ENCODE measurements around the gene AP4E1.
"Not testable (repeated sequence)": the region's sequence is repeated elsewhere in the genome, so short reads cannot be mapped to it uniquely, and the experiment has no call there.

Gene AP4E1

DNA sequence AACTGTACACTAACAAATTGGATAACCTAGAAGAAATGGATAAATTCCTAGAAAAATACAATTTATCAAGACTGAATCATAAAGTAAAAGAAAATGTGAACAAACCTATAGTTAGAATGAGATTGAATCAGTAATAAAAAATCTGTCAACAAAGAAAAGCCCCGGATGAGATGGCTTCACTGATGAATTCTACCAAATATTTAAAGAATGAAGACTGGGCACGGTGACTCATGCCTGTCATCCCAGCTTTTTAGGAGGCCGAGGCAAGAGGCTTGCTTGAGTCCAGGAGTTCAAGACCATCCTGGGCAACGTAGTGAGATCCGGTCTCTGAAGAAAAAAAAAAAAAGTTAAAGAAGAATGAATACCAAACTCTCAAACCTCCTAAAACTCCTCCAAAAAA, 17.7 kb upstream of the AP4E1 start:
- DNase-seq, result no peak

DNA sequence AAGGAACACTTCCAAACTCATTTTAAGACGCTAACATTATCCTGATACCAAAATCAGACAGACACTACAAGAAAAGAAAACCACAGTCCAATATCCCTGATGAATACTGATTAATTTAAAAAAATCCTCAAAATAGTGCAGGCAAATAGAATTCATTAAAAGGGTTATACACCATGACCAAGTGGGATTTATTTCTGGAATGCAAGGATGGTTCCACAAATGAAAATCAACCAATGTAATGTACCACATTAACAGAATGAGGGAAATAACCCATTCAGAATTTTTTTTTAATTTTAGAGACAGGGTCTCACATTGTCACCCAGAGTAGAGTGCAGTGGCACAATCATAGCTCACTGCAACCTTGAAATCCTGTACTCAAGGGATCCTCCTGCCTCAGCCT, 17.3 kb upstream of the AP4E1 start:
- DNase-seq, result no peak

GRCh38 chr15:50893976-50894375, 14.5 kb upstream of the AP4E1 start:
- no peak for DNase-seq

- not testable (repeated sequence) for DNase-seq
These were observed 7.1 kb upstream of the AP4E1 start for GRCh38 chr15:50901390-50901789.

DNA sequence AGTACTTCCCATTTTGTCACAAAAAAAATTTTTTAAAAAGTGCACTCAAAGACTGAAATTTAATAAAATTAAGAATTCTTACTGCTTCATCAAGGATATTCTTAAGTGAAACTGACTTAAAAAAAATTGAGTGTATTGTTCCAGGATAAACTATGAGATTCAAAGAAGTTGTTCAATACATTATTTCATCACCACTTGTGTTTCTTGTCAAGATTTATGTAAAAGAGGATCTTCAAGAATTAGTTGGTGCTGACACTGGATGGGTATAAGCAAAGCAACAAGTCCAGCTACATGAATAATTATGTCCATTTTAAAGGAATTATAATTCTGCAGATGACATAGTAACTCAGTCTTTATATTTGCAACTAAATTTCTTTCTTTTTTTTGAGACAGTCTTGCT, 4.3 kb upstream of the AP4E1 start:
- no peak for DNase-seq

- no peak for DNase-seq
These were observed 3.4 kb upstream of the AP4E1 start for GRCh38 chr15:50905055-50905454.

DNA sequence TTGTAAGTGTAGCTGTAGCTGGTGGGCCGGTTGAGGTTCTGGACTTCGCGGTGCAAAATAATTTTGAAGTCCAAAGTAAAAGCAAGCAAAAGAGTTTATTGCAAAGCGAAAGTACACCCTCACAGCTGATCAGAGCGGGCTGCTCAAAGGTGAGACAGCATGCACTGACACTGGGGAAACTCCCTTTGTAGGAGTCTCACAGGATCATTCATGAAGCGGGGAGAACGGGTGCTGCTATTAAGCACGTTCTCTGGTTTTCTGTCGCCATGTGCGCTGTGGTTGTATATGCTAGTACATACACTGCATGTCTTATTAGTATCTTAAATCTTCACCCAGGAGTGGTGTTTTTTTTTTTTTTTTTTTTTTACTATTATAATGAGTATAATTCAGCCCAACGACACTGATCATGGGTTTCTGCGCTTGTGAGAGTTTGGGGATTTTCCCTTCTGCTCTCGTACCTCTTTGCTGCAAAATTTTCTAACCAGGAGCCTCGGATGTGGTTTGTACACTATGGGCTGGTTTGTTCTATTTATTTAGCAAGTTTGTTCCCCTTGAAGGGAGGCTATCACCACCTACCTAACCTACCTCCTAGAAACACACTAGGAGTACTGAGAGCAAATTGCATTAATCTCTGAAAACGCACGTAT, 1.4 kb upstream of the AP4E1 start:
- no peak for DNase-seq

- DNase-seq, result no peak
These were observed 778 bp upstream of the AP4E1 start for GRCh38 chr15:50907601-50908208.

DNA sequence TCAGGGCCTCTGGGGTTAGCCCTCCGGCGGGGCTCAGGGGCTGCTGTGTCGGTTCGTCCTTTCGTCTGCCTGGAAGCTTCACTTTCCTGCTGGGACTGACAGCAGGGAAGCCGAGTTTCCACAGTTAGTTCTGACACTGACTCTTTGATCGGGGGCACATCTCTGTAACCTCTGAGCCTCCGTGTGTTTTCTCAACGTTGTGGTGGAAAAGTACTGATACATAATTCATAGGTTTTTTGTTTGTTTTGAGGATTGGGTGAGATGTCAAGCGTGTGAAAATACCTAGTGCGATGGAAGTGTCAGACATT, 481 bp downstream of the AP4E1 start:
- DNase-seq, result no peak

GRCh38 chr15:50910426-50910795, 1.9 kb downstream of the AP4E1 start:
- DNase-seq, result not testable (repeated sequence)

- DNase-seq, result no peak
These were observed 2.5 kb downstream of the AP4E1 start for GRCh38 chr15:50911001-50911400.

- DNase-seq, result no peak
These were observed 3.1 kb downstream of the AP4E1 start for GRCh38 chr15:50911621-50912020.

DNA sequence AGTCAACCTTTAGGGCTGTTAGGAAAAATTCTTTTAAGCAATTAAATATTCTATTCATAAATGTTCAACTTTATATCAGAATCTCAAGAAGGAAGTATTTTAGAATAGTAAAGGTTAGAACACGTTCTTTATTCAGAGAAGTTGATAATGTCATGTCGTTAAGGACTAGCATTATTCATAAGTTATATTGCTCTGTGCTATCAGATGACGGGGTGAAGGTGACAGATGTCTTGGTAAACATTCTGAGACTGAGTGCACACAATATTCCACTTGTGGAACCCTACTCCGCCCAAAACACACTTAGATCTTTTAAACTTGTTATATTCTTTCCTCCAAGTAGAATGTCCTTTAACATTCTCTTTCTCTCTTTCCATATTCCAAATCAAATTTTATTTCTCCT, 7.9 kb downstream of the AP4E1 start:
- no peak for DNase-seq

GRCh38 chr15:50919359-50919758, 10.9 kb downstream of the AP4E1 start:
- not testable (repeated sequence) for DNase-seq

- DNase-seq, result no peak
These were observed 16.8 kb downstream of the AP4E1 start for GRCh38 chr15:50925281-50925680.

DNA sequence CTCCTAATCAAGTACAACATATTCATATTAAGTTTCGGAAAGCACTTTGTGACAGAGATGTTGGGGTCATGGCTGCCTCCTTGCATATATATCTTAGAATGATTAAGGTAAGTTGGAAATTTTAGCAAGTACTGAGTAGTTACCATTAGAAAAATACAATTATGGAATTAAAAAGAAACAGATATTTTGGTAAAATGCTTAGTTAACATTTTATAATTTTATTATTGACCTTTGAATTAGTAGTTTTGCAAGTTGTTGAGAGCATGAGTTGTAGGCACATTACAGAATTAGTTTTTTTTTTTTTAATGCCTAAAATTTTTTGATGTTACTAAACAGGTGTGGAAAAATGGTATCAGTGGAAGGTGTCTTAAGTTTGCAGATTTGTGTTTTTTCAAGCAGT, 20.6 kb downstream of the AP4E1 start:
- no peak for DNase-seq

GRCh38 chr15:50930792-50931191, 22.3 kb downstream of the AP4E1 start:
- no peak for DNase-seq

GRCh38 chr15:50933341-50933740, 24.9 kb downstream of the AP4E1 start:
- no peak for DNase-seq

- no peak for DNase-seq
These were observed 30.0 kb downstream of the AP4E1 start for GRCh38 chr15:50938525-50938924.

DNA sequence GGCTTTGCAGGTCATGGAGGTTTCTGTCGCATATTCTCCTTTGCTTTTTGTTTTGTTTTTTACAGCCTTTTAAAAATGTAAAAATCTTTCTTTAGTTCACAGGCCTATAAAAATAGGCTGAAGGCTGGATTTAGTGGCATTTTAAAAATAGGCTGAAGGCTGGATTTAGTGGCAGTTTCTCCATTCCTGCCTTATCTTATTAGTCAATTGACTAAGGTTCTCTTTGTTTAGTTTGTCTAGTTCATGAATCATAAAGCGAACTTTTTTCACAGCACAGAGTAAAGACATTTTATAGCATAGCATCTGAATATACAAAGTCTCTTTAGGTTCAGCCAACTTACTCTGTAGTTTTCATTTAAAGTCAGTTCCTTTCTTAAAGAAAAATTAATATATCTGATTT, 31.4 kb downstream of the AP4E1 start:
- no peak for DNase-seq

DNA sequence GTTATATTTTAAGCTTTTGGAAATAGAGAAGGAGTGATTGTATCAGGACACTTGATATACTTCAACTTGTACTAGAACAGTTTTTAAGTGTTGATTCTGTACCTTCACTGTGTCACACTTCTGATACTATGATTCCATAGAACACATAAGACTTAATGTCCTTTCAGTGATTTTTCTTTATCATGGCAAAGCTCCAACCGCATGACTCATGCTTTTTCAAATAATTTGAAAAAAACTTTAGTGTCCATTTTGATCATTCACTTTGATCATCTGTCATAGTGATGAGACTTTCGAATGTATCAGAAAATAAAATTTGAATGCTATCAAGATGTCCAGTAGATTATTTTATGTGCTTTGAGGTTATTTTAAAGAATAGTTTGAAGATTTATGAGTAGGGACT, 32.0 kb downstream of the AP4E1 start:
- DNase-seq, result no peak

DNA sequence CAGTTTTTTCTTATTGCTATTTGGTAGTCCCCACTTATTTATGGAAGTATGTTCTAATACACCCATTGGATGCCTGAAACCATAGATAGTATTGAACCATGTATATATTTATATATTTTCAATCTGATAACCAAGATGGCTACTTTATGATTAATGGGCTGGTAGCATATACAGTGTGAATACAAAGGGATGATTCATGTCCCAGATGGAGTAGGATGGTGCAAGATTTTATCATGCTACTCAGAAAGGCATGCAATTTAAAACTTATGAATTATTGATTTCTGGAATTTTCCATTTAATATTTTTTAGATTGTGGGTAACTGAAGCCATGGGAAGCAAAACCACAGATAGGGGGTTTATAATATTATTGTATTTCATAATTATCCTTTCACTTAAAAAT, 35.2 kb downstream of the AP4E1 start:
- no peak for DNase-seq

GRCh38 chr15:50944672-50945071, 36.2 kb downstream of the AP4E1 start:
- DNase-seq, result no peak

DNA sequence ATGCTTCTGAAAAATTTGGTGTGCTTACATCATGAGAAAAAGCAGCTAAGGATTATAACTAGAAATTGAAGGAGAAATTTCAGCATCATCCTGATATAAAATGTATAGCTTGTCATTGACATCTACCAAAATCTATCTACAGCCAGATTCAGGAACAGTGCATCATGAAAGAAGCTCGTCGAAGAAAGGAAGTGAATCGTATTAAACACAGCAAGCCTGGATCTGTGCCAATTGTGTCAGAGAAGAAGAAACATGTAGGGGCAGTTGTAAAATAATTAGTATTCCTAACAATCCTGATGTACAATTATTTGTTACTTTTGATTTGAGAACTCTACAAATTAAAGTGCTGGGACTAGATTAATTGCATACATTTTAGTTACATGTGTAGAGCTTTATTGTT, 37.2 kb downstream of the AP4E1 start:
- DNase-seq, result no peak

- DNase-seq, result not testable (repeated sequence)
These were observed 42.3 kb downstream of the AP4E1 start for GRCh38 chr15:50950745-50951144.

DNA sequence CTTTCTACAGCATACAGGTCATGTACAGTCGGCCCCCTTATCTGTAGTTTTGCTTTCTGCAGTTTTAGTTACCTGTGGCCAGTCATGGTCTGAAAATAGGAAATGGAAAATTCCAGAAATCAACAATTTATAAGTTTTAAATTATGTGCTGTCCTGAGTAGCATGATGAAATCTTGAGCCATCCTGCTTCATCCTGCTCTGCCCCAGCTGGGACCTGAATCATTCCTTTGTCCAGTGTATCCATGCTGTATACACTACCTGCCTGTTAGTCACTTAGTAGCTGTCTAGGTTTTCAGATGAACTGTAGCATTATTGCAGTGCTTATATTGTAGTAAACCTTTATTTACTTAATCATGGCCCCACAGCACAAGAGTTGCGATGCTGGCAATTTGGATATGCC, 44.8 kb downstream of the AP4E1 start:
- DNase-seq, result no peak

All from NCI-H1417 treated with DMSO at 0.1 percent for 48 hours (cell line).